ENCODE data around the gene DAW1. TPM values are rescaled to one million over a fixed set of nuclear protein-coding genes. Genes with fewer than 3 reads are reported as not detected.

Gene DAW1
- total and polyA plus RNA-seq, 2 of the 13 experiments (the other 11 are each of a cell fraction or from before 2014, with no cell fraction given): not detected

- ATAC-seq: no peak
- H3K4me2 ChIP-seq (ENCODE audit: low read depth, low read length): no peak overlapping the region
- no TSS peak for BruUV-seq (replicated peaks)
- H2AFZ ChIP-seq (ENCODE audit: low read length): no peak overlapping the region
- TF ChIP-seq YY1 (IDR thresholded peaks at IDR 0.05; ENCODE audit: insufficient read depth, insufficient replicate concordance, low read depth, low read length) (no peak), ADNP (CRISPR knock-in tag; IDR thresholded peaks at IDR 0.05) (no peak), PPARG (CRISPR knock-in tag; conservative IDR thresholded peaks at IDR 0.05) (no peak), ZNF281 (CRISPR knock-in tag; IDR thresholded peaks at IDR 0.05; ENCODE audit: borderline replicate concordance) (no peak), SKI (IDR thresholded peaks at IDR 0.05; ENCODE audit: partially characterized antibody) (no peak), ZNF782 (CRISPR knock-in tag; IDR thresholded peaks at IDR 0.05; ENCODE audit: borderline replicate concordance) (no peak), ZNF205 (CRISPR knock-in tag; IDR thresholded peaks at IDR 0.05) (no peak), IRX3 (CRISPR knock-in tag; IDR thresholded peaks at IDR 0.05; ENCODE audit: borderline replicate concordance, low read depth) (no peak), MTF1 (CRISPR knock-in tag; IDR thresholded peaks at IDR 0.05) (no peak), ZNF75D (CRISPR knock-in tag; IDR thresholded peaks at IDR 0.05; ENCODE audit: borderline replicate concordance) (no peak), SMC3 (IDR thresholded peaks at IDR 0.05; ENCODE audit: low read length) (no peak), SIX4 (CRISPR knock-in tag; IDR thresholded peaks at IDR 0.05) (no peak), ZNF224 (CRISPR knock-in tag; IDR thresholded peaks at IDR 0.05) (no peak), NPAS2 (CRISPR knock-in tag; IDR thresholded peaks at IDR 0.05; ENCODE audit: borderline replicate concordance) (no peak), SRSF9 (IDR thresholded peaks at IDR 0.05; ENCODE audit: borderline replicate concordance, insufficient read depth, low read depth, low read length, poor library complexity, severe bottlenecking) (no peak), GATAD2A (CRISPR knock-in tag; IDR thresholded peaks at IDR 0.05) (no peak)
- DNase-seq (ENCODE audit: low spot score): no peak
- ChIA-PET POLR2A (no interaction called here), CTCF (ENCODE audit: low intra/inter-chr PET ratio, low total read pairs) (no interaction called here)
- in situ Hi-C loops (cut with HindIII; ENCODE audit: extremely low pct_ligation_motif_present, low pct_unique_long_range_greater_than_20kb) (no loop called here), intact Hi-C loops (cut with micrococcal nuclease; ENCODE audit: unreplicated experiment) (no loop called here)
- no peak overlapping the region for H3K27ac ChIP-seq (ENCODE audit: extremely low read length, insufficient read depth, low read length)
- H3K4me3 ChIP-seq (replicated peaks in 1 of 3; ENCODE audit: insufficient read depth in 1 of 3, low read depth in 2 of 3, low read length in 3 of 3): no peak overlapping the region
- H4K20me1 ChIP-seq (ENCODE audit: insufficient read depth, low read length): no peaks in the 10 kb centered on the region
- H3K9me3 ChIP-seq (ENCODE audit: low read length): no peaks in the 10 kb centered on the region
- H3K27me3 ChIP-seq (ENCODE audit: control insufficient read depth in 1 of 2, insufficient read depth in 2 of 2, low read length in 2 of 2): peaks cover 2 to 13% of the 10 kb centered on the region in 2 experiments; a peak in 3 of 5 replicates
- FAIRE-seq: no peak
- H3K79me2 ChIP-seq (ENCODE audit: insufficient read depth, low read length): no peaks in the 10 kb centered on the region
- H3K4me1 ChIP-seq (ENCODE audit: insufficient read depth, low read length): peaks cover 35% of the 10 kb centered on the region
- H3K9ac ChIP-seq (ENCODE audit: insufficient read depth, low read depth, low read length): no peak overlapping the region
- 53% methylated on average over 3 of the region's 3 CpGs for WGBS (ENCODE audit: low lambda C conversion rate)
- no peaks in the 10 kb centered on the region for H3K36me3 ChIP-seq (replicated peaks in 1 of 2; ENCODE audit: control insufficient read depth in 1 of 2, insufficient read depth in 2 of 2, low read length in 2 of 2)
Measured at GRCh38 chr2:227855440-227855839, 16.0 kb upstream of the DAW1 start.

All from HepG2 (cell line).